OCI-LY3 (cell line): ENCODE measurements around the gene NCAPD3.

Experiments used
- CTCF ChIP-seq: fragments of 200-600, 300-600 bp; sonication (generic); IDR thresholded peaks from 2 replicates; pipeline ENCODE4 v1.5.1; 2014; ENCODE audit warnings: antibody characterized with exemption, low read length, low read depth
- EZH2phosphoT487 ChIP-seq: fragments of 200-600 bp; shearing (Covaris generic); IDR thresholded peaks from 2 replicates; pipeline ENCODE4 v1.6.1; 2018; ENCODE audit warnings: antibody characterized with exemption, mixed run types, low read depth

GRCh38 chr11:134155456-134155855 lies 68.3 kb downstream of the NCAPD3 start:
- TF ChIP-seq CTCF (no peak), EZH2phosphoT487 (no peak)
